HG03135 (cell line): ENCODE data around the gene AGO3.

Source experiments
- ATAC-seq: cut with Tn5 transposase; IDR thresholded peaks from one replicate; pipeline ENCODE4 v1.9.1; 2021; ENCODE audit warnings: mild to moderate bottlenecking, moderate library complexity; ENCODE audit not compliant: unreplicated experiment

The AGO3 gene

GRCh38 chr1:36080801-36081200 is 149.9 kb downstream of the AGO3 start:
- no peak for ATAC-seq

GRCh38 chr1:36081926-36082485 is 151.1 kb downstream of the AGO3 start:
- no peak for ATAC-seq

GRCh38 chr1:36083219-36083618 is 152.3 kb downstream of the AGO3 start:
- ATAC-seq, result no peak

GRCh38 chr1:36083635-36084496 is 153.0 kb downstream of the AGO3 start, which contains the start of gene TEKT2:
TSS of gene TEKT2 (plus strand) at chr1:36084094. CDS start at chr1:36084922, 828 bp downstream.
- no peak for ATAC-seq

GRCh38 chr1:36084497-36085115 is 153.7 kb downstream of the AGO3 start:
- ATAC-seq, result no peak

- ATAC-seq, result no peak
Measured at GRCh38 chr1:36085126-36085525, 154.2 kb downstream of the AGO3 start.

GRCh38 chr1:36085686-36086526 is 155.0 kb downstream of the AGO3 start:
- ATAC-seq, result no peak

- ATAC-seq, result no peak
Measured at GRCh38 chr1:36086529-36087232, 155.8 kb downstream of the AGO3 start.

GRCh38 chr1:36087233-36088123 is 156.6 kb downstream of the AGO3 start:
- no peak for ATAC-seq

GRCh38 chr1:36088265-36088576 is 157.3 kb downstream of the AGO3 start:
- no peak for ATAC-seq

GRCh38 chr1:36088577-36089392 is 157.9 kb downstream of the AGO3 start, which contains the start of gene ADPRS:
TSS of gene ADPRS (plus strand) at chr1:36088892. CDS start at chr1:36088905, 13 bp downstream.
- ATAC-seq, result peak; percentile 79

GRCh38 chr1:36089393-36090121 is 158.7 kb downstream of the AGO3 start:
- peak; percentile 2 for ATAC-seq

GRCh38 chr1:36091141-36091540 is 160.2 kb downstream of the AGO3 start:
- no peak for ATAC-seq

- ATAC-seq, result no peak
Measured at GRCh38 chr1:36091698-36092097, 160.8 kb downstream of the AGO3 start.

GRCh38 chr1:36092166-36092797 is 161.4 kb downstream of the AGO3 start:
- no peak for ATAC-seq

- ATAC-seq, result no peak
Measured at GRCh38 chr1:36092798-36093185, 161.9 kb downstream of the AGO3 start.

- no peak for ATAC-seq
Measured at GRCh38 chr1:36093226-36093625, 162.3 kb downstream of the AGO3 start.
